RWPE2 (cell line): ENCODE measurements around the gene GPR22.

ENCODE experiments used
- ATAC-seq: fragments of 200-7000 bp; cut with Tn5 transposase; 3 replicates; pipeline ENCODE4 v1.9.1; 2021; ENCODE audit warnings: low read depth
- DNase-seq: peaks from one replicate; pipeline ENCODE4 v3.0.0-alpha.2; 2020; ENCODE audit warnings: low spot score
- H3K27ac ChIP-seq: fragments of 450-650 bp; 2 replicates; pipeline ENCODE4 v1.5.1; 2017; ENCODE audit warnings: mild to moderate bottlenecking; ENCODE audit not compliant: poor library complexity, severe bottlenecking
- H3K27me3 ChIP-seq: fragments of 250-450 bp; sonication (Bioruptor Pico); 2 replicates; pipeline ENCODE4 v1.5.1; 2021; ENCODE audit warnings: mild to moderate bottlenecking, moderate library complexity; ENCODE audit not compliant: insufficient read depth, poor library complexity, severe bottlenecking
- H3K36me3 ChIP-seq: fragments of 250-450 bp; sonication (Bioruptor Pico); 2 replicates; pipeline ENCODE4 v1.5.1; 2020; ENCODE audit warnings: low read depth, mild to moderate bottlenecking, moderate library complexity
- H3K4me1 ChIP-seq: fragments of 250-450 bp; sonication (Bioruptor Pico); 2 replicates; pipeline ENCODE4 v1.5.1; 2021; ENCODE audit warnings: mild to moderate bottlenecking, moderate library complexity; ENCODE audit not compliant: insufficient read depth, poor library complexity, severe bottlenecking
- H3K4me3 ChIP-seq: fragments of 250-450 bp; sonication (Bioruptor Pico); 2 replicates; pipeline ENCODE4 v1.5.1; 2021; ENCODE audit warnings: mild to moderate bottlenecking, moderate library complexity; ENCODE audit not compliant: severe bottlenecking
- H3K9me3 ChIP-seq: fragments of 250-450 bp; sonication (Bioruptor Pico); 2 replicates; pipeline ENCODE4 v1.5.1; 2021; ENCODE audit warnings: mild to moderate bottlenecking, moderate library complexity; ENCODE audit not compliant: severe bottlenecking
- TF ChIP-seq, protein P1 (sequence below): fragments of 450-650 bp; IDR thresholded peaks from one replicate; pipeline ENCODE4 v1.5.1; 2017; ENCODE audit warnings: mild to moderate bottlenecking, moderate library complexity; ENCODE audit not compliant: poor library complexity, severe bottlenecking

The GPR22 gene

DNA sequence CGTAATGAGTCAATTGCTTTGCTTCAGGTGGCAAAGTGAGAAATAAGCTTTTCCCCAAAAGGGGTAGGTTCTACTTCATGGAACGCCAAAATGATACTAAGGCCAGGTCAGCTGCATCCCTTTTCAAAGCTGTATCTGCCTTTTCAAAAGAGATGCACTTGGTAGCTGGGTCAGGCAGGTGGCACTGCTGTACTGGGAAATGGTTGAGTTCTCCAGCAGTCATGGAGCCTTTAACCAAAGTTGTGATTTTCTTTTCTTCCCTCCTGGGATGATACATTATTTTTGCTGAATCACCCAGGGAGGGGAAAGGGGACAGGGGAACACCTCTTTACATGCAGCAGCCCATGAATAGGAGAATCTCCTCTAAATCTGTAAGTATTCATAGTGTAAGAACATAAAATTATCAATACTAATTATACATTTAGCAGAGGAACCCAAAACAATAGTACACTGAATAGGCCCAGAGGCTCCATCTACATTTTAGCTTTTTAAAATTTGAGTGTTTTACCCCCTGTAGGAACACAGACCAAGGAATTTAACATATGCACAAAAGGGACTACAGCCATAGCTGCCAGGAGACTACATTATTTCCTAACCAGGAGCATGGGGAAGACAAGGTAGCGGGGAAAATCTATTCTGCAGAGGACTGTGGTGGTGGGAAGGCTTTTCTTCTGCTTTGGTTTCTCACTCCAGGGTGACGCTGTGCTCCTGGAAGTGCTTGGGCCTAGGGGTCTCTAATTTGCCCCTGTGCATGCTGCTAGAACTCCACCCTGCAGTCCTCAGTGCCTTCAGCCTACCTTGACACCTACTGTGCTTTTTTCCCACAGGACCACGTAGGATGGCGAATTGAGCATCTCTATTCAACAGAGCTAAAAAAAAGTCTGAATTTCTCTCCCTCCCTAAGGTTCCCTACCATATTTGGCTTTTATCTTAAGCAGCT lies 6.4 kb upstream of the GPR22 start:
- TF ChIP-seq, protein P1, sequence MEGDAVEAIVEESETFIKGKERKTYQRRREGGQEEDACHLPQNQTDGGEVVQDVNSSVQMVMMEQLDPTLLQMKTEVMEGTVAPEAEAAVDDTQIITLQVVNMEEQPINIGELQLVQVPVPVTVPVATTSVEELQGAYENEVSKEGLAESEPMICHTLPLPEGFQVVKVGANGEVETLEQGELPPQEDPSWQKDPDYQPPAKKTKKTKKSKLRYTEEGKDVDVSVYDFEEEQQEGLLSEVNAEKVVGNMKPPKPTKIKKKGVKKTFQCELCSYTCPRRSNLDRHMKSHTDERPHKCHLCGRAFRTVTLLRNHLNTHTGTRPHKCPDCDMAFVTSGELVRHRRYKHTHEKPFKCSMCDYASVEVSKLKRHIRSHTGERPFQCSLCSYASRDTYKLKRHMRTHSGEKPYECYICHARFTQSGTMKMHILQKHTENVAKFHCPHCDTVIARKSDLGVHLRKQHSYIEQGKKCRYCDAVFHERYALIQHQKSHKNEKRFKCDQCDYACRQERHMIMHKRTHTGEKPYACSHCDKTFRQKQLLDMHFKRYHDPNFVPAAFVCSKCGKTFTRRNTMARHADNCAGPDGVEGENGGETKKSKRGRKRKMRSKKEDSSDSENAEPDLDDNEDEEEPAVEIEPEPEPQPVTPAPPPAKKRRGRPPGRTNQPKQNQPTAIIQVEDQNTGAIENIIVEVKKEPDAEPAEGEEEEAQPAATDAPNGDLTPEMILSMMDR = peak; percentile 85
- Histone ChIP-seq H3K4me3 (no peak overlapping the region), H3K4me1 (peaks cover 3% of the 10 kb centered on the region), H3K36me3 (peaks cover 8% of the 10 kb centered on the region), H3K9me3 (no peaks in the 10 kb centered on the region), H3K27ac (no peak overlapping the region), H3K27me3 (no peaks in the 10 kb centered on the region)
- DNase-seq (no peak), ATAC-seq (peak; percentile 93)

DNA sequence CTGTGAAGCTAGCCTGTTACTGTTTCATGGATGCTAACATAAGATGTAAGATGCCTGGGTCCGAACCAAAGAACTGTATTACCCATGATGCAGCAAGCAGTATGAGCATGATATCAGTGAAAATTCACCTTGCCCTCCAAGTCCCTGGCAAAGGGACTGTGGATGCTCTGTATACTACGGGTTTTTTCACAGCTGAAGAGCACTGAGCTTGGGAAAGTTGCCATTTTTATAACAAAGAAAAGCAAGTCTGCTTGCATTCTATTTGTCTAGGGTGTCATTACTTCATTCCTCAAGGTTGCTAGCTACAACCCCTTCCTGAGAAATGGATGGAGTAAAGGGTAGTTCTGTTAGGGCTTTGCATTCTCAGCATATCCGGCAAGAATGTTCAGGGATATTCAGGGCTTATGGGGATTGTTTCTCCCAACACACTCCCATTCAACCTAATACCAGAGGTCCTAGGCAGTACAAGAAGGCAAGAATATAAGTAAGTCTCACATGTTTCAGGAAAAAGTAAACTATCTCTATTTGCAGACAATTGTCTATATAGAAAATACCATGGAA lies 5.1 kb upstream of the GPR22 start:
- TF ChIP-seq, protein P1 = no peak

DNA sequence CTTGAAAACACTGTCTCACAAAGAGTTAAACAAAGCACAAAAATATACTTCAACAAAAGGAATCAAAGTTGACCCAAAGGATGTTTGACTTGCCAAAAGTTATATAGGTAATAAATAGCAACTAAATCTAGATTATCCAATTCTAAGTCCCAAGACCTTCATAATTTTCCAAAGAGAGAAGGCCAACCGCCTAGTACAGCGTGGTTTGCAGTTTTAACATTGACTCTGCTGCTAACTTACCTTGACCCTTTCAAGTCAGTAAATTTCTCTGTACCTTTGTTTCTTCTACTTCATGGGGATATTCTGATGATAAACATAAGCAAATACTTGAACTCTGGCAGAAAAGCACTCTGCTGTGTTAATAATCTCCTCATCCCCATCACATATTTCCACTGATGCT lies 1.9 kb upstream of the GPR22 start:
- no peak for DNase-seq
- TF ChIP-seq, protein P1 = no peak
- ATAC-seq = no peak
- no peaks in the 10 kb centered on the region for H3K9me3 ChIP-seq
- no peak overlapping the region for H3K4me3 ChIP-seq
- H3K27me3 ChIP-seq = no peaks in the 10 kb centered on the region
- H3K4me1 ChIP-seq = peaks cover 3% of the 10 kb centered on the region
- no peaks in the 10 kb centered on the region for H3K36me3 ChIP-seq
- H3K27ac ChIP-seq = no peak overlapping the region

More for the DNA sequence above, 5.1 kb upstream of the GPR22 start:
- no peak overlapping the region for H3K27ac ChIP-seq
- peaks cover 3% of the 10 kb centered on the region for H3K4me1 ChIP-seq
- DNase-seq (no peak), ATAC-seq (no peak)
- H3K27me3 ChIP-seq = no peaks in the 10 kb centered on the region
- no peak overlapping the region for H3K4me3 ChIP-seq
- no peaks in the 10 kb centered on the region for H3K9me3 ChIP-seq
- no peaks in the 10 kb centered on the region for H3K36me3 ChIP-seq

DNA sequence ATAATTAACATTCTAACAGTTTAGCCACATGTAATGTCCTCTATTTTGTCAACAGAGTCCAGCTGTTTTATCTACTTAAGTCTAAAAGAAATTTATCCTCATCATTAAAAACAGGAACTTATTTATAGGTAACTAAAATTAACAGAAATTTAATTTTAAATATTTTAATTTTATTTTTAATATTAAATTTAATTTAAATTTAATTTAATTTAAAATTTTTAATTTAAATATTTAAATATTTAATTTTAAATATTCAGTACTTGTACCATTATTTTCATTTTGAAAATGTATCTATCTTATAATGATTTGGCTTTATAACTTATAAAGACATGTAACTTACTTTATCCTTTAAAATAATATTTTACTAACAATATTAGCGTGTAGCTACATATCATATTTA lies 1.0 kb upstream of the GPR22 start:
- no peak overlapping the region for H3K27ac ChIP-seq
- no peaks in the 10 kb centered on the region for H3K4me1 ChIP-seq
- H3K27me3 ChIP-seq = no peaks in the 10 kb centered on the region
- H3K4me3 ChIP-seq = no peak overlapping the region
- ATAC-seq (no peak), DNase-seq (no peak)
- TF ChIP-seq, protein P1 = no peak
- no peaks in the 10 kb centered on the region for H3K36me3 ChIP-seq
- no peaks in the 10 kb centered on the region for H3K9me3 ChIP-seq
